Activated CD4-positive, alpha-beta T cell treated with anti-CD3 and anti-CD28 coated beads, Interleukin-2, amount 50 U/mL, for 4 hours (primary cell): ENCODE data around the gene SPNS2.

ENCODE experiments used
- DNase-seq, 2 experiments: peaks; one replicate each; pipeline ENCODE4 v3.0.0-alpha.2; 2020

SPNS2 gene

DNA sequence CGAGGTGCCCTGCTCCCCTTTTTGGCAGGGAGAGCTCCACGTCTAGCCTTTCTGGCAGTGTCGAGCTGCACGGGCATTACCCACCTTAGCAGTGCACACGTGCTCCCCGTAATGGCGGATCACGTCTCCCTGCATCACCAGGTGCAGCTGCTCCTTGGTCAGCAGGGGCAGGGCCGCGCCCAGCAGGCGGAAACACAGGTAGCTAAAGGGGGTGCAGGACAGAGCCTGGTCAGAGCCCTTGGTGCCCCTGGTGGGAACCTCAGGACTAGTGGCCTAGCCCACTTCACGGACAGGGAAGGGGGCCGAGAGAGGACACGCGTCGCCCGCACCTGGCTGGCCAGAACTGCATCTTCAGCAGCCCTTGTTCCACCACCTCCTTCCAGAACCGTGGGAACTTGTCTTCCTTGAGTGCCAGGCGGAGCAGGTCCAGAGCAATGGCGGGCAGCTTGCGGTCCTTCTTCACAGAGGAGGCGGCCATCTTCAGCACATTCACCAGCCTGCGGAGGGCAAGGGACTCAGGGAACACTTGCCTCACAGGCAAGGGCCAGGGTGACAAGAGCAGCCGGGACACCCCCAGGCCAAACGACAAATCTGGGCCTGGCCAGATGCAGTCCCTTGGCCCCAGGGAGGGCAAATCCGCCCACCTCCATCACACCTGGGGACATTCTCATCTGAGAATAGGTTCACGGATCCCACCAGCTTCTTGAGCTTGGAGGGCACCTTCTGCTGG lies 53.3 kb downstream of the SPNS2 start:
- no peak for DNase-seq

DNA sequence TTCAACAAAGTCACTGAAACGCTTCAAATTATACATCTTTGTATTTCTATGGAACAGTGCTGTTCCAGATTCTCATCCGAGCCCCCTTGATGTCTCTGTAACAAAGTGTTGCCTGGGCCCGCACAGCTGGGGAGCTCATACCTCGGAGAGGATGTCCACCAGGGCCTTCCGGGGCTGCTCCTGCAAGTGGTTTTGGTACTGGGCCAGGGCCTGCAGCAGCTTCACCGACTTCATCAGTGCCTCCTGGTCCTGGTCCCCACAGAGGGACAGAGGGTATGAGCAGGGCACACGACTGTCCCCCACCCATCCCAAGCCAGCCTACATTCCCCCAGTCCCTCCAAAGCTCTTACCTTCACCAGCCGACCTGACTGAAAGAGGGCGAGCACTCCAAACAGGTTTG lies 55.0 kb downstream of the SPNS2 start:
- no peak for DNase-seq

DNA sequence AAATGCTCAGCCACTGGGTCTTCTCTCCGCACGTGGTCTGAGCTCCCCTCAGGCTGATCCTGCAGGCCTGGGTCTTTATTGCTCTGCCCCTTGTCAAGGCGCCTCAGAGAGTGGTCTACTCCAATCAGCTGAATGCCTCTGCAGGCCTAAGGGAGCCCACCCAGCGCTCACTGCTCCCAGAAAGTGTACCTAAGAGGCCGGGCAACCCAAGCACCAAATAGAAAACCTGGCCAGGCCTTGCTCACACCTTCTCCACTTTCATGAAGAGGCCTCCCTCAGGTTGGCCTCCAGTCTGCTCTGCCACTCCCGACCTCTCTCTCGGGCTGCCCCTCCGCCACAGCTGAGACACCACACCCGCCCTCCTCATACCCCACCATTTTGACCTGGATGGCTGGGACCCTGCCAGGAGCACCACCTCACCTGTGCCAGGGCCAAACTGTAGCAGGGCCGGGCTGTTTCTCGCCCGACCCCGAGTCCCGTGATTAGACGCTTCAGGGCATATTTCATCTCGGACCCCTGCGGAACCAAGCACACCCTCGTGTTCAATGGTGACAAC lies 55.8 kb downstream of the SPNS2 start:
- no peak for DNase-seq

DNA sequence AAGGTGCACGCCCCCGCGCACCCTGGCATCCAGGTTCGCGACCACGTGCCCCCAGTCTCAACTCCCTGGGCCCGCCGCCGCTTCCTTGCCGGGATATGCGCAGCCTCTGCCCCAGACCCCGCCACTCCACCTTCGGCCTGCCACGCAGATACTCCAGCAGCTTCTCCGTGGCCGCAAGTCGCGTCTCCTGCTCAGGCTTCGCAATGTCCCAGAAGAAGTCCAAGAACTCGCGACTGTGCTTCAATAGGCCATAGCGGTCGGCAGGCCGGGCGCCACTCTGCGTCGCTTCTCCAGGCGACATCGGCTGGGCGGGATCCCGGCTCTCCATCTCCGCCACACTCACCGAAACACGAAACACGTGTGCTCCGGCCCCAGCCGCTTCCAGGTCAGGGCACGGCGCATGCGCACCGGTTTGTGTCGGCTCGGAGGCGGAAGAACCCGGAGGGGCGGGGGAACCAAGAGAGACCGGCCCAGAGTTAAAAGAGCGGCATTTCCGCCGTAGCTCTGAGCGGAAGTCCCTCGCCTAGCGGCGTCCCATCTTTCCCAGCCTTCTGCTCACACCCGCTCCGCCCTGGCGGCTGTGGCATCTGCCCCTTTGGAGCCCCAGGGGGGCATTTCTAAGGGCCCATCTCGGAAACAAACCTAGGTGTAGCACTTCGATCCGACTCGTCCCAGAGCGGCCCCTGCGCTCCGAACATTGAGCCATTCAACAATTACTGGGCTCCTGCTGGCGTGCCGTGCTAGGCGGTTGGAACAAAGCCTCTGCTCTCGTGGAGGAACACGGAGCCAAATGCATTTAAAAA lies 56.5 kb downstream of the SPNS2 start, which contains the start of gene MYBBP1A:
TSS of gene MYBBP1A (minus strand) at position 388 of the 803 bp plus-strand sequence. CDS start at position 328, 60 bp downstream.
- DNase-seq, result peak; percentile 96 to 97

DNA sequence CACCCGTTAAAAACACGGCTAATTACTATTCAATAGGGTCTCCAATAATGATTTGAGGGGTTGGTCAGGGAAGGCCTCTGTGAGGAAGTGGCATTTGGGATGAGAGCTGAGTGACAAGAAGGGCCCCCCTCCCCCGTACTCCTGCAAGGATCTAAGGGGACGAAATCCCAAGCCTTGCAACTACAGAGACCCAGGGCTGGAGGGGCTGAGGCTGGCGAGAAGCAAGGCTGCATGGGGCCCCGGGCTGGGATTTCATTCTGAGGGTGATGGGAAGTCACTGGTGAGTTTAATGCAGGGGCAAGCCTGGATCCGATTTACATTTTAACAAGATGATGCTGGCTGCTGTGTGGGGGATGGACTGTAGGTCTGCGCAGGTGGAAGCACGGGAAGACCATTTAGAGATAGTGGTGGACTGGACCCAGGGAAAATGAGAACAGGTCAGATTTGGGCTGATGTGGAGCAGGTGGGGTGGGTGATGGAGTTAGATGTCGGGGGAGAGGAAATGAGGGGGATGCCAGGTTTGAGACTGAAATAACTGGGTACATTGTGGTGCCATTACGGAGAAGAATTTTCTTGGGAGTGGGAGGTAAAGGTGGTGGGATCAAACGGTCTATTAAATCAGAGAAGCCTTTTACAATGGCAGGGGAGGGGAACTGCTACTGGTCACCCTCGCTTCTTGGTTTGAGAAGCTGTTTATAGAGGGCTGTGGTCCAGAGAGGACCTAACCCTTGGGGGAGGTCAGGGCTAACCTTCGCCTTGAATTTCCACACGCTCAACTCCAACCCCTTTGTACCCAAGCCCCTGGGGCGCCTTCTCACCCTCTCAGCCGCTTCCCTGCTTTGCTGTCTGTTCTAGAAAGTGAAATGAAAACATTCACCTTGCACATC lies 57.4 kb downstream of the SPNS2 start:
- DNase-seq, result no peak

DNA sequence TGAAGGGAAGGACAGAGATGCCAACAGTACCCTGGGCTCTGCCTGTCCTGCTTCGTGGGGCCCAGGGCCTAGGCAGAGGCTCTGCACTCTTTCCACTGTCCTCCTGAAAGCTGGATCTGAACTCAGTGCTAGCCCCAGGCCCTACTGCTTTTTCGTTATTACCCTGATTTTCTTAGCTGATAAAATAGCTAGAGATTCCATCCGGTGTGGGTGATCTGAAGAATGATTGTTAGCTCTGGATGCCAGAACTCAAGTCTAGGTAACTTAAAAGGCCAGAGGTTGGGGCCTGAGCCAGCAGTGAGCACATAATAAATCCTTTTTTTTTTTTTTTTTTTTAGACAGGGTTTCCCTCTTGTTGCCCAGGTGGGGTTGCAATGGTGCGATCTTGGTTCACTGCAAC lies 58.3 kb downstream of the SPNS2 start:
- no peak for DNase-seq

DNA sequence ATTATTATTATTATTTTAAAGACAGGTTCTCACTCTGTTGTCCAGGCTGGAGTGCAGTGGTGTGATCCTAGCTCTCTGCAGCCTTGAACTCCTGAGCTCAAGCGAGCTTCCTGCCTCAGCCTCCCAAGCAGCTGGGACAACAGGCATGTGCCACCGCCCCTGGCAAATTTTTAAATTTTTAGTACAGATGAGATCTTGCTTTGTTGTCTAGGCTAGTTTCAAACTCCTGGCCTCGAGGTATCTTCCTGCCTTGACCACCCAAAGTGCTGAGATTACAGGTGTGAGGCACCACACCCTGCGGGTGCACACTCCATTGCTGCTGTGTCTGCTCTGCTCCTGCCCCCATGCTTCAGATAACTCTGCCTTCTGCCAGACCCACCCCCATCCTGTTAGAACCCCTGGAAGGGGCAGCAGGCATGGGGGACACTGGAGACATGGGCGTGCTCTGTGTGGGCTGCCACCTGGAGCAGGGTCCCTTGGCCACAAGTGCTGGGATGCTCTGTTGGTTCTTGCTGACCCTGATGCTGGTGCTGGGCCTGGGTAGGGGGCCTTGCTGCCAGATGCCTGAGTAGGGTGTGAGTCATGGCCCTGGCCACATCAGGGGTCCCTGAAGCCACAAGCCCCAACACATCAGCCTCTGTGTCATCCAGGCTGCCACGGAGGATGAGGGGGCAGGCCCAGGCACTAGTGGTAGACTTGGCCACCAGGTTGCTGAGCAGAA lies 59.1 kb downstream of the SPNS2 start:
- no peak for DNase-seq

DNA sequence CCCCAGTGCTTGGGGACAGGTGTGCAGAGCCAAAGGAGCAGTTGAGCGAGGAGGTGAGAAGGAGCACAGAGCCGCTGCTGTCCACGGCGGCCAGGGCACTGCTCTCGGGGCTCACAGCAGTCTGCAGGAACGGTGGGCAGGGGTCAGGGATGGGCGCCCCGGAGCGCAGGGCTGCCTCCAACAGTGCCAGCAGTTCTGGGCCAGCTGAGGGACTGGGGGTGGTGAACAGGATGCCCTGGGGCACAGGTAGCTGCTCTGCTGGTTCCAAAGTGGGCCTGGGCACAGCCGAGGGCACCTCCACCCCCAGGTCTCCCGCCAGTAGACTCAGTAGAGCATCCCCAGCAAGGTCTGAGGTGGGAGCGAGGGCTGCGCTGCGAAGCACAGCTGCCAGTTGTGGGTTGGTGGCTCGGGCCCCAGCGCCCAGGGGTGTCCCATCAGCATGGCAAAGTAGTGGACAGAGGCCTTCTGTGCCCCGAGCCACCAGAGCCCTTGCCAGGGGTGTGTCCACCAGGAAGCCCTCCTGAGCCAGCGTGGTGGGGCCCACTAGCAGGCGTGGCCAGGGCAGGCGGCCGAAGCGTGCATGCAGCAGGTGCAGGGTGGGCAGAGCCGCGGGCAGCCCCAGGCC lies 59.8 kb downstream of the SPNS2 start:
- DNase-seq, result no peak

DNA sequence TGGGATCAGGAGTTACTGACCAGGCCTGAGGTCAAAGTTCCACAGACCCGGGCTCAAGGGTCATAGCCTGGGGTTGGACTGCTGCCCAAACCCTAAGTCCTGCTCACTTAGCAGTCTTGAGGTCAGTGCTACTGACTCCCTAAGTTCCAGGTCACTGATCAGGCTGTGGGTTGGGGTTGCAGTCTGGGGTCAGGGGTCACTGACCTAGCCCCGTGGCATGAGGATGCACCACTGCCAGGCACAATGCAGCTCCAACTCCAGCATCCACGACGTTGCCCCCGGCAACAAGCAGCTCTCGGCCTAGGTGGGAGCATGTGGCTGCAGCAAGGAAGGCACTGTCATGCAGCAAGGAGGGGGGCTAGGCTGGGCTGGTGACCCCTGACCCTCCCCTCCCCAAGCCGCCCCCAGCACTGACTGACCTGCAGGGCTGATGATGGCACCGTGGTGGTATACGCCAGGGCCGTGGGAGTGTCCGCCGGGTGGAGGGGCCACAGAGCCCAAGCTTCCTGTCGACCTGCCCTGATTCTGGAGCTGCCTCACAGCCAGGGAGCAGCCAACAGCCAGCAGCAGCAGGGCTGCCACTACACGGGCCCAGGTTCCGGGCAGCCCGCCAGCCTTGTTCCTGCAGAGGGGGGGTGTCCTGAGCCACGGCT lies 60.6 kb downstream of the SPNS2 start:
- no peak for DNase-seq

DNA sequence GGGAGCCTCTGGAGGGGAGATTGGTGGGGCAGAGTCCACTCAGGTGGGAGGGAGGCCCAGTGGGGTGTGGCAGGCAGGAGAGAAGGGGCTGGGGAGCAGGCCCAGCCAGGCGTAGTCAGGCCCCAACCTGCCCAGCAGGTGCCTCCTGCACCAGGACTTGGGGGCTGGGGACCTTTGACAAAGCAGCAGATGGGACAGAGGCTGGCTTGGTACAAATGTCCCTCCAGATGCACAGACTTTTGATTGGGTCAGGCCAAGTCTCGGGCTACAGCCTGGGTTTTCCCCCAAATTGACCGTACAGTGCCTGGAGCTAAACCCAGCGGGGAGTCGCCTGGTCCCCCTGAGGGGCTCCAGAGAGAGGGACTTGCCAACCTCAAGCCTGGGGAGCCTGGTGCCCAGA lies 61.3 kb downstream of the SPNS2 start:
- no peak for DNase-seq

DNA sequence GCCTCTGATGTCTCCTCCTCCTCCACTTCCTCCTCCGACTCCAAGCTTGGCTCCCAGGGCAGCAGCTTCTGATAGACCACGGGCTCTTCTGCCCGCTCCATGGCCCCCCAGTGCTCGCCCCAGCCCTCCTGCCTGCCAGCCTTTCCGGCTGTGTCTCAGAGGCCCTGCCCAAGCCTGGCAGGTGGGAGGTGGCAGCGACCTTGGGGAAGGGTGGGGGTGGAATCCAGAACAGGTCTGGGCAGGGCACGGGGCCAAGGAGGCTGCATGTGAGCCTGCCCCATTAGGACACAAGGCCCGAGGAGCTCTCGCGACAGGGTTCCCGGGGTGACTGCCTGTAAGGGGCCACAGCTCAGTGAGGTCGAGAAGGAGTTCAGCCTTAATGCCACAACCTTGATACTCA lies 61.7 kb downstream of the SPNS2 start, which contains the start of gene GGT6:
TSS of gene GGT6 (minus strand) at position 157 of the 400 bp plus-strand sequence. CDS start at position 101, 56 bp downstream.
- DNase-seq, result no peak

DNA sequence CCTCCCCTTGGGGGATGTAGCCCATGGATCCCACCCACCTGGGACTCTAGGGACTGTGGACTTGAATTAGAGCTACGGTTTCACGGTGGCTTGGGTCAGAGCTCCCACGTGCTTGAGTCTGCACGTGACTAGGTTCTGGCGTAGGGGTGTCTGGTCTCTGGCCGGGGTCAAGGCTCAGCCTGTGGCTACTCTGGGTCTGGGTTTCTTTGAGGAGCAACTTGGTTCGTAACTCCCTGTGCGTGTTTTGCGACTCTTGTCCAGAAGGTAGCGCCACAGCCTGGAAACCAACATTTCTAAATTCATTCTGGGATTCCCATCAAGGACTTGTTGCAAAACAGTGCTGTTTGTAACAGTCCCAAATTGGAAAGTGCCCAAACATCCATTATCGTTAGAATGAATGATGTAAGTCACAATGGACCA lies 62.2 kb downstream of the SPNS2 start:
- no peak for DNase-seq

DNA sequence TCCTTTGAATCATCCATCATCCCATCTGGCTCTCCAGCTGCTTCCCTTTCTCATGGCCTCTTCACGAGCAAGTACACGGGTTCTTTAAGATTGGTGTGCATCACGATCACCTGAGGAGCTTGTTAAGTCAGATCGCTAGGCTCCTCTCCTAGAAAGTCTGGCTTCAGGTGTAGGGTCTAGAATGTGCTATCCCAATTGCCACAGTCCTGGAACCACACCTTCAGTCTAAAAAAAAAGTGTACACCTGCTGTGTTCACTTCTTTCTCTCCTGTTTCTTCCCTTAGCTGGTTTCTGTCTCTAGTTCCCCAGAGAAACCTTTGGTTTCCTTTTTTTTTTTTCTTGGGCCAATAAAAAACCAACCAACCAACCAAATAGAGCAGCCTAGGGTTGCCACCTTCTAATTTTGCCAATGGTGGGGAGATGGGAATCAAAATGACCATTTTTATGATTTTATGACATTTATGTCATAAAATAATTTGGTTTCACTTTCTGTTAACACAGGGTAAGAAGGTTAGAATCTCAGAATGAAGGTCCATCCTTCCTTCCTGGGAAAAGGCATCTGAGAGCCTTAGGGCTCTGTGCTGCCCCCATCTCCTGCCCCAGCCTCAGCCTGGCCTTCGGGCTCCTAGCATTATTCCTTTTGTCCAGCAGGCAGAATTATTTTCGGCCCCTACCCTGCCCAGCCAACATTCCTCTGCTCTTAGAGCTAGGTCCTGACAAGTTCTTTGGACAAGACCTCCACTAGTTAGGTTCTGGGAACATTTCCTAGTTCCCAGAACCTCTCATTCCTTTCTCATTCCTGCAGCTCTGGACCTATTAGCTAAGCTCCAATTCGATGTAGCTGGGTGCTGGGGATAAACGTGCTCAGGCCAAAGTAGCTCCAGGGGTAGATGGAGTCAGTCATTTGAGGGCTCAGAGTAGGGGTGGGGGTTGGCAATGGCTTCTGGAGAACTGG lies 63.6 kb downstream of the SPNS2 start:
- DNase-seq, result no peak

DNA sequence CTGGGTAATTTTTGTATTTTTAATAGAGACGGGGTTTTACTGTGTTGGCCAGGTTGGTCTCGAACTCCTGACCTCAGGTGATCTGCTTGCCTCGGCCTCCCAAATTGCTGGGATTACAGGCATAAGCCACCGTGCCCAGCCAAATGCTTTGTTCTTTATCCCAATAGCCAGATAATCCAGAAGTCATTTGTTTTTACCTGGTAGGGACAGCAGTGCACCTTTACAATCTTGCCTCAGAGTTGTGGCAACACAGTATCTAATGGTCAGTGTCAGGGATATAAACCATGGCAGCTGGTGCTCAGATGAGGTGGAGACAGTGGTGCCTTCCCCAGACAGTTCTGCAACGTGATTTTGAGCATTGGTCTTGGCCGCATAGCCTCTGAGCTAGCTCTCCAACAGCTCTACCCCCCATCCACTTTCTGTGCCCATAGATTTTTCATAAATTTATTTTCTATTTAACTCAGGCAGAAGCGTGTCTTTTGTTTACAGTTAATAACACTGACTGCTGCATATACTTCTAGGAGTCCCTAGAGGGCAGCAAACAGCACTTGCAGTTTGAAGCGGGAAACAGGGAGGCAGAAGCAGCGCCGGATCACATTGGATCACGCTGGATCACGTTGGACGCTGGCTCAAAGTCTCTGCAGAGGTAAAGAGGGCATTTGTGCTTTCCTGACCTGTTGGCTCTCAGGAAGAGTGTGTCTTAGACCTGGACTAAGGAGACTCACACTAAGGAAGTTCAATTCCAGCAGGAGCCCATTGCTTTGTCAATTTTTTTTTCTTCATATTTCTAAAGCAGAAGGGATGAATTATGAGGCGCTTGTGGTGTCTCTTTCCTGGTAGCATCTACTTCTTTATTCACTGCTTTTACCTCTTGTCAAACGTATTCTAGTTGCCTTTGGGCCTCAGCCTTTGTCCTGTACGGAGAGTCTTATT lies 66.8 kb downstream of the SPNS2 start:
- peak; percentile 26 to 32 for DNase-seq

DNA sequence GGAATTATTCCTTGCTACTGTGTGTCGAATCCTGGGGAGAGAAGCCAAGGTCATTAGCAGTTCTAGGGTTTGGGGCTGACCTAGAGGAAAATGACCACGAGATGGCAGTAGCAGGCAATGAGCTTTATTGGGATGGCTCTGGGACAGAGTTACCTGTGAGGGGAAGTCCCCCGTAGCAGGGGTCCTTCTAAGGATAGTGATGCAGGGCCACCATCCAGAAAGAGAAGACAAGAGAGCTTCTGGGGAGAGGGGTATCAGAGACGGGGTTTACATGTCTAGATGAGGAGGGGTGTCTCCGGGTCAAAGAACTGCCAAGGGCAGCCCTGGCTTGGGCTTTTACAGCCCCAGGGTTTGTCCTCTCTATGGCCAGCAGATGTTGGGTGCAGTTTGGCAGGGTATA lies 68.1 kb downstream of the SPNS2 start:
- peak; percentile 33 to 36 for DNase-seq

DNA sequence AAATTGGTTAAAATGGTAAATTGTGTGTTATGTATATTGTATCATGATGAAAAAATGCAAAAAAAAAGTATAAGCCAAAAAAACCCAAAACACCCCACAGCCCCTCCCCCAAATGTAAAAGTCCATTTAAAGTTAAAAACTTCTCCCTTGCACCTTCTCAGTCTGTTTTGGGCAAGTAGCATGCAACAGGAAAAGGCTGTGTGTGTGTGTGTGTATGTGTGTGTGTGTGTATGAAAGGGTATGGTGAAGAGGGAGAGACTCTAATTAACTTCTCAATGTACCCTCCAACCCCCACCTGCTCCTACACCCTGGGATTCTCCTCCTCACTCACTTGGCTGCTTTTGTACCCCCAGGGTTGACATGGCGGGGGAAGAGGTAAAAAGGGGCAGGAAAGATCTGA lies 70.9 kb downstream of the SPNS2 start:
- DNase-seq, result no peak

DNA sequence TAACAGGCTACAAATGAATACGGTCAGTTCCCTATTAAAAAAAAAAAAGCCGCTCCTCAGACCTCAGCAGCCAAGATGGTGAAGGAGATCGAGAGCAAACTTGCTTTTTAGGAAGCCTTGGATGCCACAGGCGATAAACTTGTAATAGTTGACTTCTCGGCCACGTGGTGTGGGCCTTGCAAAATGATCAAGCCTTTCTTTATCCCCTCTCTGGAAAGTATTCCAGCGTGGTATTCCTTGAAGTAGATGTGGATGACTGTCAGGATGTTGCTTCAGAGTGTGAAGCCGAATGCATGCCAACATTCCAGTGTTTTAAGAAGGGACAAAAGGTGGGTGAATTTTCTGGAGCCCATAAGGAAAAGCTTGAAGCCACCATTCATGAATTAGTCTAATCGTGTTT lies 73.5 kb downstream of the SPNS2 start:
- DNase-seq, result no peak

DNA sequence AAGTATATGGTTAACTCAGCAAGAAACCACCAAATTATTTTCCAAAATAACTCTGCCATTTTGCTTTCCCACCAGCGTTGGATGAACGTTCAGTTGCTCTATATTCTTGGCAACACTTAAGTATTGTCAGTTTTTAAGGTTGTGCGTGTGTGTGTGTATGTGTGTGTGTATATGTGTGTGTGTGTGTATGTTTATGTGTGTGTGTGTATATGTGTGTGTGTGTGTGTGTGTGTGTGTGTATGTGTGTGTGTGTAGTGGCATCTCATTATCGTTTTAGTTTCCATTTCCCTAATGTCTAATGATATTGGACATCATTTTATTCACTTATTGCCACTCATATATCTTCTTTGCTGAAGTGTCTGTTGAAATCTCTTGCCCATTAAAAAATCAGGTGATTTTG lies 74.4 kb downstream of the SPNS2 start:
- DNase-seq, result no peak

DNA sequence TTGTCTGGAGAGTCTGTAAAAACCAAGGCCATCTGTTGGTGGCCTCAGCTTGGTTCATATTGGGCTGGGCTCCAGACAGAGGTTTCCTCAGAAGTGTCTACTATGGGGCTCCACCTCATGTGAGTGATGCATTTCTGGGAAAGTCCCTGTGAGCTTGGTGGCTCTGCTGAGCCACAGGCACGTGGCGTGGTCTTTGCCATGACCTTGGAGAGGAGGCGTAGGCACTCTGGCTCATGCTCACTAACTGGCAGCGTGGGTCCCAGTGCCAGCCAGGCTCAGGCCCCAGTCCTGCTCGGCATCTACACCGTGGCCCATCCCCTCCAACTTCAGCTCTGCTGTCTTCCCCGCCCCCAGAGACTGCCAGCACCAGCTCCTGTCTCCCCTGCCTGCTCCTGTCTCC lies 75.0 kb downstream of the SPNS2 start:
- peak; percentile 60 to 64 for DNase-seq
